GM12892 (cell line): ENCODE measurements around the gene CNGA3.

ENCODE experiments used
- POLR2A ChIP-seq: IDR thresholded peaks from 2 replicates; pipeline ENCODE4 v1.6.1; 2011; ENCODE audit warnings: low read depth, low read length, control low read depth
- POLR2AphosphoS5 ChIP-seq: IDR thresholded peaks from 2 replicates; pipeline ENCODE4 v1.6.1; 2011; ENCODE audit warnings: low read depth, low read length, control low read depth

DNA sequence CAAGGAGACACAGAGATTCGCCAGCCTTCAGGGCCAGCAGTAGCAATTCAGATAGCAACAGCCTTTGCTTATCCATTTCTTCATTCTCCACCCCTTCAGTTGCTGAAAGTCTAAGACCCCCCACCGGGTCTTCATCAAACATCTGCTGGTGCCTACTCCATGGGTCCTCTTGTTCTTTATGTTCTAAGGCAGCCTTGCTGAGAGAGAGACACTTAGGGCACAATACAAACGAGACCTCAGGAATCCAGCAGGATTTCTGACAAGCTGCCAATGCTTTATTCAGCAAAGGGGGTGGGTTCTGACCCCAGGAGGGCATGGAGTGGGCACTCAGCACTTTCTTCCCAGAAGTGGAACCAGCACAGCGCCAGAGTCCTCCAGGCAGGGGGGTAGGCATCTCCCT lies 36.2 kb upstream of the CNGA3 start:
- TF ChIP-seq POLR2AphosphoS5 (no peak), POLR2A (no peak)
